ENCODE data around the gene IFIT1. TPM values are rescaled to one million over a fixed set of nuclear protein-coding genes. Genes with fewer than 3 reads are reported as not detected.

The IFIT1 gene
- polyA plus RNA-seq, 1 donor from 2014 or later = not detected

GRCh38 chr10:89431977-89432376 is 39.6 kb downstream of the IFIT1 start:
- H3K9me2 ChIP-seq (ENCODE audit: insufficient read depth, low read length) = no peaks in the 10 kb centered on the region
- no peak for TF ChIP-seq SMC3 (conservative IDR thresholded peaks at IDR 0.05; ENCODE audit: poor library complexity)
- TF ChIP-seq MXI1 (conservative IDR thresholded peaks at IDR 0.05; ENCODE audit: poor library complexity, severe bottlenecking) = no peak
- no peak for TF ChIP-seq RAD21 (conservative IDR thresholded peaks at IDR 0.05)
- no peak for TF ChIP-seq EZH2 (IDR thresholded peaks at IDR 0.05; ENCODE audit: borderline replicate concordance, insufficient read depth, low read length, poor library complexity, severe bottlenecking)
- no peak for TF ChIP-seq CTCF (IDR thresholded peaks at IDR 0.05; ENCODE audit: poor library complexity, severe bottlenecking)
- TF ChIP-seq REST (IDR thresholded peaks at IDR 0.05; ENCODE audit: borderline replicate concordance) = no peak
- no peak for TF ChIP-seq EP300 (conservative IDR thresholded peaks at IDR 0.05; ENCODE audit: poor library complexity, severe bottlenecking)
- TF ChIP-seq TAF1 (IDR thresholded peaks at IDR 0.05; ENCODE audit: low read depth) = no peak
- TF ChIP-seq POLR2AphosphoS5 (IDR thresholded peaks at IDR 0.05) = no peak
- no peaks in the 10 kb centered on the region for H3K9me3 ChIP-seq (ENCODE audit: low read length)
- no peaks in the 10 kb centered on the region for H3K79me2 ChIP-seq (replicated peaks; ENCODE audit: insufficient read depth, low read length)
- no peaks in the 10 kb centered on the region for H3K27me3 ChIP-seq (ENCODE audit: insufficient read depth, low read depth, low read length)
- no peaks in the 10 kb centered on the region for H3F3A ChIP-seq (ENCODE audit: insufficient read depth, low read length, poor library complexity, severe bottlenecking)
- no peaks in the 10 kb centered on the region for H3K36me3 ChIP-seq (ENCODE audit: insufficient read depth, low read length)
- no peaks in the 10 kb centered on the region for H4K20me1 ChIP-seq (ENCODE audit: insufficient read depth)
- H3K9ac ChIP-seq (ENCODE audit: low read length) = no peak overlapping the region
- H3K4me2 ChIP-seq (ENCODE audit: low read length) = no peak overlapping the region
- no peak overlapping the region for H3K4me3 ChIP-seq (ENCODE audit: low read length)
- no peak overlapping the region for H2AFZ ChIP-seq (ENCODE audit: low read depth, low read length)
- H3K27ac ChIP-seq (ENCODE audit: low read length) = no peak overlapping the region

- no peaks in the 10 kb centered on the region for H3K36me3 ChIP-seq (ENCODE audit: insufficient read depth, low read length)
- no peak overlapping the region for H2AFZ ChIP-seq (ENCODE audit: low read depth, low read length)
- H3K9me3 ChIP-seq (ENCODE audit: low read length) = no peaks in the 10 kb centered on the region
- H3K79me2 ChIP-seq (replicated peaks; ENCODE audit: insufficient read depth, low read length) = no peaks in the 10 kb centered on the region
- H3K27me3 ChIP-seq (ENCODE audit: insufficient read depth, low read depth, low read length) = no peaks in the 10 kb centered on the region
- H3K27ac ChIP-seq (ENCODE audit: low read length) = no peak overlapping the region
- H4K20me1 ChIP-seq (ENCODE audit: insufficient read depth) = no peaks in the 10 kb centered on the region
- H3F3A ChIP-seq (ENCODE audit: insufficient read depth, low read length, poor library complexity, severe bottlenecking) = no peaks in the 10 kb centered on the region
- no peak overlapping the region for H3K4me2 ChIP-seq (ENCODE audit: low read length)
- no peak overlapping the region for H3K9ac ChIP-seq (ENCODE audit: low read length)
- H3K9me2 ChIP-seq (ENCODE audit: insufficient read depth, low read length) = no peaks in the 10 kb centered on the region
- TF ChIP-seq MXI1 (conservative IDR thresholded peaks at IDR 0.05; ENCODE audit: poor library complexity, severe bottlenecking) = no peak
- no peak for TF ChIP-seq POLR2AphosphoS5 (IDR thresholded peaks at IDR 0.05)
- no peak for TF ChIP-seq SMC3 (conservative IDR thresholded peaks at IDR 0.05; ENCODE audit: poor library complexity)
- no peak for TF ChIP-seq CTCF (IDR thresholded peaks at IDR 0.05; ENCODE audit: poor library complexity, severe bottlenecking)
- TF ChIP-seq TAF1 (IDR thresholded peaks at IDR 0.05; ENCODE audit: low read depth) = no peak
- TF ChIP-seq REST (IDR thresholded peaks at IDR 0.05; ENCODE audit: borderline replicate concordance) = no peak
- TF ChIP-seq EZH2 (IDR thresholded peaks at IDR 0.05; ENCODE audit: borderline replicate concordance, insufficient read depth, low read length, poor library complexity, severe bottlenecking) = no peak
- TF ChIP-seq EP300 (conservative IDR thresholded peaks at IDR 0.05; ENCODE audit: poor library complexity, severe bottlenecking) = no peak
- no peak for TF ChIP-seq RAD21 (conservative IDR thresholded peaks at IDR 0.05)
- H3K4me3 ChIP-seq (ENCODE audit: low read length) = no peak overlapping the region
Observed at GRCh38 chr10:89438525-89438924, 46.1 kb downstream of the IFIT1 start.

All from neural cell (in vitro differentiated cells).